GM21367 (cell line): ENCODE measurements around the gene CTXN1.

Experiments
- ATAC-seq: cut with Tn5 transposase; IDR thresholded peaks from one replicate; pipeline ENCODE4 v1.9.1; 2021; ENCODE audit not compliant: unreplicated experiment

CTXN1 gene

GRCh38 chr19:7915250-7916102, 10.5 kb downstream of the CTXN1 start:
- no peak for ATAC-seq

- no peak for ATAC-seq
Observed at GRCh38 chr19:7914598-7915045, 11.3 kb downstream of the CTXN1 start, which contains the start of gene TGFBR3L. TGFBR3L (plus strand) TSS chr19:7914830.

DNA sequence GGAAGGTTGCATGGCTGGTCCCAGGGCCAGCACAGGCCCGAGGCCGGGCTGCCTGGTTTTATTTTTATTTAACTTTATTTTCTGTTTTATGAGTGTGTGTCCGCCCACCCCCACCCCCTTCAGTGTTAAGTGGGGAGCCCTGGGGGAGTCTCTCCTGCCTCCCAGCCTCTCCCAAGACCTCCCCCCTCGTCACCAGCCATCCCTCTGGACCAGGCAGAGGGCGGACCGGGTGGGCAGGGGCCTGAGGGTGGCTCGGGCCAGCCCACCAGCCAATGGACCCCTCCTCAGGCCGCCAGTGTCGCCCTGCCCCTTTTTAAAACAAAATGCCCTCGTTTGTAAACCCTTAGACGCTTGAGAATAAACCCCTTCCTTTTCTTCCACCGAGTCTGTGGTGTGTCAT, 11.8 kb downstream of the CTXN1 start:
- no peak for ATAC-seq

- ATAC-seq: no peak
Observed at GRCh38 chr19:7913652-7914051, 12.3 kb downstream of the CTXN1 start.

DNA sequence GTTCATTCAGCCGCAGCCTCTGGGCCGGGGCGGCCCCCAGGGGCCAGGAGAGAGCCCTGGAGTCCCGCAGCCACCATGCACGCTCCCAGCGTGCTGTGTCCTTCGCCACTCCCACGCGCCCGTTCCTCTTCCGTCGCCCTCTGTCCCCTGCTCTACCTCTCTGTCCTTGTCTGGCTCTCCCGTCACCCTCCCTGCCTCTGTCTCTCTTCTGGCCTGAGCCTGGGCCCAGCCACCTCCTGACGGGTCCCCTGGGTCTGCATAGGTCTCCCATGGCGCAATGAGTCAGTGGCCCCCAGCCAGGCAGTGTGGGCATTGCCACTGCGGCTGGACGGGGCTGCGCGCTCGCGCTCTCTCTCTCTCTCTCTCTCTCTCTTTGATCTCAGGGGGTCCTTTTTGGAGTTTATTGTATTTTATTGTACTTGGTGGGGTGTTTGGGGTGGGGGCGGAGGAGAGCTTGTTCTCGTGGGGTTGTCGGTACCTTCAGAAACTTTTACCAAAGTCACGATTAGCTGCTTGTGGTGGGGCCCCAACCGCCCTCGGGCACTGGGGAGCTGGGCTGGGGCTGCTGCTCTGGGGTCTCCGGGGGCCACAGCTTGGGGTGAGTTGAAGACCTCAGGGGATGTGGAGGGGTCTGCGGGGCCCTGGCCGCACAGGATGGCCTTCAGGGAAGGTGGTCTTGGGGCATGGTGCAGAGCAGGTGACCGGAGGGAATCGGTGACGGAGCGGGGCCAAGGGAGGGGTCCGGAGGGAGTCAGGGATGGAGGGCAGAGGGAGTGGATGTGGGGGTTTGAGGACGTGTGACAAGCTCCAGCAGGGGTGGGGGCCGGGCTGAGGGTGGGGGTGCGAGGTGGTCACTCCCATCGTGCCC, 13.0 kb downstream of the CTXN1 start:
- no peak for ATAC-seq

- ATAC-seq: no peak
Observed at GRCh38 chr19:7912144-7912696, 13.7 kb downstream of the CTXN1 start.

DNA sequence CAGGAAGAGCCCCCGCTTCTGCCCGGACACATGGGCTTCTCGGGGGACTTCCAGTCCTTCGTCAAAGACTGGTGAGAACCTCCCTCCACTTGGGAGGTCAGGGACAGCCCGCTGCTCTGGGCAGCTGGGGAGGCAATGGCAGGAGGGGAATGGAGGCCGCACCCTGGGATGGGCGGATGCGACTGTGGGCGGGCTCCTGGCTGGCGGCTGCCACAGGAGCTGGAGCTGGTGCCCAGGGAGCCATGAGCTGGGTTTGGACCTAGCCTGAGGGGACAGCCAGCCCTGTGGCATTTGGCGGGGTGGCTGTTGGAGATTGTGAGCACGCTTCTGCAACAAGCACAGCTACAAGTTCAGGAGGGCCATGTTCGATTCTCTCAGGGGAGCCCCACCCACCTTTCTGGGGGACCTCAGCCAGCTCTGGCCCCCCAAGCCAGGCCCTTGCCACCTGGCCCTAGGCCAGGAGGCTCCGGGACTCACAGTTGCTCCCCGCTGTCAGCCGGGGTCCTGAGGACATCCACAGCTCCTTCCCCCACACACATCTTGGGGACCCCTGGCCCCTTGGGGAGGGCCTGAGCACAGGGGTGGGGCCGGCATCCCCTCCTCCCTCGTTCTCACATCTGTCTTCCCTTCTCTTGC, 14.3 kb downstream of the CTXN1 start:
- no peak for ATAC-seq

DNA sequence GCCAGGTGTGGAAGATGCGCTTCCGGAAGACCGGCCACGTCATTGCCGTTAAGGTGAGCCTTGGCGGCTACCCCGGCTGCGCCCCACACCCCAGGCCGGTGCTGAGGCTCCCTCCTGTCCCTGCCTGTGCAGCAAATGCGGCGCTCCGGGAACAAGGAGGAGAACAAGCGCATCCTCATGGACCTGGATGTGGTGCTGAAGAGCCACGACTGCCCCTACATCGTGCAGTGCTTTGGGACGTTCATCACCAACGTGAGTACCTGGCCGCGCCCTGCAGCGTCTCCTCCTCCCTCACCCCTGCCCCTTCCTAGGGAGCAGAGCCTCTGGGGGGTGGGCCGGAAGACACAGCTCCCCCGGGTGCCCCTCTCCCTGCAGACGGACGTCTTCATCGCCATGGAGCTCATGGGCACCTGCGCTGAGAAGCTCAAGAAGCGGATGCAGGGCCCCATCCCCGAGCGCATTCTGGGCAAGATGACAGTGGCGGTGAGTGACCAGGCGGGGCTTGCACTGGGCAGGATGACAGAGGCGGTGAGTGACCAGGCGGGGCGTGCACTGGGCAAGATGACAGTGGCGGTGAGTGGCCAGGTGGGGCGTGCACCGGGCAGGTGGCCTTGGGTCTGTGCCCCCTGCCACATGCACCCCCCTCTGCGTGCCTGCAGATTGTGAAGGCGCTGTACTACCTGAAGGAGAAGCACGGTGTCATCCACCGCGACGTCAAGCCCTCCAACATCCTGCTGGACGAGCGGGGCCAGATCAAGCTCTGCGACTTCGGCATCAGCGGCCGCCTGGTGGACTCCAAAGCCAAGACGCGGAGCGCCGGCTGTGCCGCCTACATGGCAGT, 15.4 kb downstream of the CTXN1 start:
- no peak for ATAC-seq

DNA sequence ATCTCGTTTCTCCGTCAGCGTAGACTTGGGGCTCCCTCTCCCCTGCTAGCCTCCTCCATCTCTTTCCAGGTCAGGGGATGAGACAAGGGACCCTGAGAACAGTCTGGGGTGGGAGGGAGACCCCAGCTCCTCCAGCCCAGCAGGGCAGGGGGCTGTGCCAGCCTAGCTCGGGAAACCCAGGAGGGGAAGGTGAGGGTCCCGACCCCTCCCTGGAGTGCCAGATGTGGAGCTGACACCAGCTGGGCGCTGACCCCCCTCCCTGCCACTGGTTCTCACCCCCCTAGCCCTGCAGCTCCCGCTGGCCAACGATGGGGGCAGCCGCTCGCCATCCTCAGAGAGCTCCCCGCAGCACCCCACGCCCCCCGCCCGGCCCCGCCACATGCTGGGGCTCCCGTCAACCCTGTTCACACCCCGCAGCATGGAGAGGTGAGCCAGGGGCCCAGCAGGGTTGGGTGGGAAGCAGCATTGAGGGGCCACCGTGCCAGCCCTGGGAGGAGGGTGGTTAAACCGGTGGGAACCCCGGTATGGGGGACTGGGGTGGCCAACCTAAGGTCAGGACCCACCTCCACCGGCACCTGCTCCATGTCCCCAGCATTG, 16.4 kb downstream of the CTXN1 start:
- no peak for ATAC-seq

- ATAC-seq: no peak
Observed at GRCh38 chr19:7908742-7909461, 17.0 kb downstream of the CTXN1 start.

GRCh38 chr19:7908078-7908699, 17.7 kb downstream of the CTXN1 start:
- no peak for ATAC-seq

DNA sequence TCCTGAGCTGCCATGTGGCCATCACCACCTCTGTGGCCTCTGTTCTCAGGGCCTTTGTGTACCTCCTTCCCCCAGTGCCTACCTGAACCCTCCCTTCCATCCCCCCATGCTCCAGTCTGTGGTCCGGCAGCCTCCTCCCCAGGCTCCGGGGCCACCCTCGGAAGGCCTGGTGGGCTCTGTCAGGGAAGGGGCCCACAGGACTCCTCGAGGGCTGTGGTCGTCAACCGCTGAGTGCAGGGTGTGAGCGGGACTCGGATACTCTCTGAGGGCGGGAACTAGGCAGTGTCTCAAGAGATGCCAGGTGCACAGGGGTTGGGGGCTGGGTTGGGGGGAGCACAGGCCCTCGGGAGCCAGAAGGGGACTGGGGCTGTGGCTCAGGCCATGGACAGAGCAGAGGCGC, 18.4 kb downstream of the CTXN1 start:
- ATAC-seq: no peak

- ATAC-seq: no peak
Observed at GRCh38 chr19:7907122-7907521, 18.8 kb downstream of the CTXN1 start.

GRCh38 chr19:7905859-7906258, 20.1 kb downstream of the CTXN1 start:
- ATAC-seq: no peak

DNA sequence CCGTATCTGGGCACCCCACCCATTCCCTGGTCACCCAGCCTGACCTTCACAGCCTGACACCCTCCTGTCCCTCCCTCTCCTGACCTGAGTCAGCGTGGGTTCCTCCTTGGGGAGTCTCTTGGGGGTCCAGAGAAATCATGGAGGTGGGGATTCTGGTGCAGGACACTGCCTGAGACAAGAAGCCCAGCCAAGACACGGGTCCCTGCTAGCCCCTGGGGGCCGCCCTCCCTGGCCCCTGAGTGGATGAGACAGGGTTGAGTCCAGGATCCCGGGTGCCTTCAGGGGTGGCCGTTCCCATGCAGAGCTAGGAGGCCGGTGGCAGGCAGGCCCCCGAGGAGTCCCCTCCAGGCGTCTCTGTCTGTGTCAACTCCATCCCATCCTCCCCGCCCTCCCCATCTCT, 20.7 kb downstream of the CTXN1 start:
- no peak for ATAC-seq

DNA sequence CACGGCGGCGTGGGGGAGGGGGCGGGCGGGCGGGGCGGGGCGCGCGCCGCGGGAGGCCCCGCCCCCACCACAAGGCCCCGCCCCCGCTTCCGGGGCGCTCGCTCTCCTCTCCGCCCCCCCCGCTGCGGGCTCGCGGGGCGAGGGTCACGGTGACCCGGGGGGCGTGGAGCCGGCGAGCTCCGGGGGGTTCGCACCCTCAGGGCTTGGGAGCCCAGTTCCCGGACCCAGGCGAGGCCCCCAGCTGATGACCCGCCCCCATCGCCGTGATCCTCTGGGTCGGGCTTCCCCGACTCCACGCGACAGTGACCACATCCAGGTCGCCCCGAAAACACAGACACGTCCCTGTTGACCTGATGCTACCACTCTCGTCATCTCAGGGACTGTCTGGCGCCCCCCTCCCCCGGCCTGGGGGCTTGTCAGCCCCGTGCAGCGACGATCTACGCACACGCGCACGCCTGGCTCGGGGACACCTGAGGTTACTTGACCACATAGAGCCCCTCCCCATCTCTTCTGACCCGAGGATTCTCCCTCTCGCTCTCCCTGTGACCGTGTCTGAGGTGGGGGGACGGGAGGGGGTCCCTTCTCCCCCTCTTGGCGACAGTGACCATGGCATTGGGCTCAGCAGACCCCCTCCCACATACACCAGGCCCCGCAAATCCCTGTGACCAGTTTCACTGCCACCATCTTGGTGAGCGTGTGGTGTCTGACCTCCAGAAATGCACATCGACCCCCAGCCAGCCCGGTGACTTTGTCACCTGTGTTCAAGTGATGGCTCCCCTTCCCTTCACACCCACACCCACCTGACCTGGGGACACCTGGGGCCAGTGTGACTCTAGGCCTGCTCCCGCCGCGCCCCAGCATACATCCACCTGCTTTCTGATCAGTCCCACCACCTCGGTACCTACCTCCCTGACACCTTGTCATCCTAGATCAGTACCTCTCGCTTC, 21.6 kb downstream of the CTXN1 start:
- peak; percentile 24 for ATAC-seq

GRCh38 chr19:7903244-7904073, 22.5 kb downstream of the CTXN1 start, which contains the start of gene MAP2K7:
MAP2K7 (plus strand) TSS chr19:7903877; CDS start chr19:7903945, 68 bp downstream.
- peak; percentile 61 for ATAC-seq
